Motor neuron (in vitro differentiated cells): ENCODE measurements around the gene FRYL. TPM values are rescaled to one million over a fixed set of nuclear protein-coding genes. Genes with fewer than 3 reads are reported as not detected.
A peak's percentile ranks its signal among the peaks of the same experiment; 100 is the strongest.

Experiments
- ATAC-seq, 8 experiments: fragments of 200-7000 bp; cut with Tn5 transposase; replicated peaks in 6 of 8; 2 replicates each; pipeline ENCODE4 v1.8.0; 2021; ENCODE audit warnings: mild to moderate bottlenecking in 8 of 8, moderate library complexity in 8 of 8
- H3K27ac ChIP-seq, 2 donors: fragments of 250-450 bp; sonication (Bioruptor Pico); 2 replicates each; pipeline ENCODE4 v1.9.0; 2021; ENCODE audit warnings: antibody characterized with exemption in 2 of 2, mild to moderate bottlenecking in 2 of 2, moderate library complexity in 1 of 2
- H3K4me1 ChIP-seq, 2 donors: fragments of 250-450 bp; sonication (Bioruptor Pico); replicated peaks in 1 of 2; 2 replicates each; pipeline ENCODE4 v1.6.1; 2021; ENCODE audit warnings: antibody characterized with exemption in 2 of 2, mild to moderate bottlenecking in 2 of 2, moderate library complexity in 1 of 2
- H3K4me3 ChIP-seq, 5 donors: fragments of 250-450 bp; sonication (Bioruptor Pico); 2 replicates each; pipeline ENCODE4 v1.9.0; 2021; ENCODE audit warnings: antibody characterized with exemption in 5 of 5, mild to moderate bottlenecking in 5 of 5, moderate library complexity in 4 of 5
- WGBS, 10 experiments: fragments of 450-650 bp; shearing (Covaris generic); methylation state at CpG; one replicate each; pipeline ENCODE4 v1.0.0; 2022; 5-methylcytosine and 5-hydroxymethylcytosine counted together
- in situ Hi-C, 9 experiments: fragments of 400-800 bp; cut with MboI; loops; one replicate each; pipeline ENCODE4 v1.15.0; 2021; ENCODE audit warnings: low sequenced_read_pairs in 9 of 9, low pct_unique_long_range_greater_than_20kb in 2 of 9; ENCODE audit not compliant: unreplicated experiment in 9 of 9
- total RNA-seq, 8 experiments: library from RNA; unstranded; fragments of 300-600 nt; gene quantifications; 2 replicates each; pipeline versions ENCODE4 v1.2.3 to v1.2.4, GENCODE V29; 2022

Gene FRYL
- total RNA-seq, 8 experiments from 2014 or later = 26.0 to 91.8 (median 37.9) TPM

GRCh38 chr4:48594180-48594579 is 185.9 kb downstream of the FRYL start:
- in situ Hi-C loops = loop anchor here in 3 of 9 experiments (25.0 kb wide), 2 partner anchors 193 to 368 kb away; partner anchors contain the start of gene FRYL (in 1 of the 3)
- no peak for ATAC-seq

GRCh38 chr4:48591372-48591771 is 188.7 kb downstream of the FRYL start:
- Histone ChIP-seq H3K4me1 (no peaks in the 10 kb centered on the region), H3K4me3 (no peak overlapping the region), H3K27ac (no peak overlapping the region)
- WGBS, 10 experiments = 83 to 100% (median 100%) methylated on average over 1 of the region's 1 CpG; no CpG with 5 or more reads in 5 of the 10 experiments
- in situ Hi-C loops = loop anchor here in 3 of 9 experiments (25.0 kb wide), 2 partner anchors 196 to 371 kb away; partner anchors contain the start of gene FRYL (in 1 of the 3)
- ATAC-seq = no peak

More at GRCh38 chr4:48594180-48594579, 185.9 kb downstream of the FRYL start:
- 0 to 30% (median 15%) methylated on average over 1 of the region's 1 CpG; no CpG with 5 or more reads in 4 of the 10 experiments for WGBS, 10 experiments
- Histone ChIP-seq H3K27ac (no peak overlapping the region), H3K4me3 (no peak overlapping the region), H3K4me1 (no peaks in the 10 kb centered on the region)

GRCh38 chr4:48590884-48591283 is 189.2 kb downstream of the FRYL start:
- H3K4me3 ChIP-seq = no peak overlapping the region
- WGBS, 10 experiments = 86 to 100% (median 94%) methylated on average over 1 to 2 of the region's 2 CpGs; no CpG with 5 or more reads in 3 of the 10 experiments
- no peak for ATAC-seq
- in situ Hi-C loops = loop anchor here in 3 of 9 experiments (25.0 kb wide), 2 partner anchors 196 to 371 kb away; partner anchors contain the start of gene FRYL (in 1 of the 3)
- no peaks in the 10 kb centered on the region for H3K4me1 ChIP-seq
- H3K27ac ChIP-seq = no peak overlapping the region

- Histone ChIP-seq H3K27ac (no peak overlapping the region), H3K4me1 (no peaks in the 10 kb centered on the region), H3K4me3 (no peak overlapping the region)
- in situ Hi-C loops = loop anchor here in 4 of 9 experiments (10.0 to 25.0 kb wide), 3 partner anchors 96 to 373 kb away; partner anchors contain the start of gene FRYL (in 1 of the 4)
- peak in 1 of 8 experiments; percentile 45 for ATAC-seq
- WGBS, 10 experiments = 0 to 100% (median 100%) methylated on average over 1 of the region's 1 CpG; no CpG with 5 or more reads in 2 of the 10 experiments
Observed at GRCh38 chr4:48589098-48589445, 191.0 kb downstream of the FRYL start.

GRCh38 chr4:48588230-48589097 is 191.6 kb downstream of the FRYL start:
- no peak overlapping the region for H3K4me3 ChIP-seq
- no peak overlapping the region for H3K27ac ChIP-seq
- peak in 3 of 8 experiments; percentile 44 to 50 (median 48) for ATAC-seq
- 8 to 86% (median 70%) methylated on average over 1 to 3 of the region's 3 CpGs; no CpG with 5 or more reads in 4 of the 10 experiments for WGBS, 10 experiments
- in situ Hi-C loops = loop anchor here in 4 of 9 experiments (10.0 to 25.0 kb wide), 3 partner anchors 96 to 374 kb away; partner anchors contain the start of gene FRYL (in 1 of the 4)
- no peaks in the 10 kb centered on the region for H3K4me1 ChIP-seq

- no peak overlapping the region for H3K4me3 ChIP-seq
- 100% methylated on average over 2 of the region's 2 CpGs; no CpG with 5 or more reads in 4 of the 10 experiments for WGBS, 10 experiments
- in situ Hi-C loops = loop anchor here in 4 of 9 experiments (10.0 to 25.0 kb wide), 3 partner anchors 99 to 377 kb away; partner anchors contain the start of gene FRYL (in 1 of the 4)
Observed at GRCh38 chr4:48585401-48585800, 194.7 kb downstream of the FRYL start.

GRCh38 chr4:48578132-48578968 is 201.7 kb downstream of the FRYL start:
- Histone ChIP-seq H3K27ac (no peak overlapping the region), H3K4me1 (no peaks in the 10 kb centered on the region), H3K4me3 (no peak overlapping the region)
- in situ Hi-C loops = loop anchor here in 5 of 9 experiments (10.0 to 25.0 kb wide), 4 partner anchors 209 to 386 kb away; partner anchors contain the start of gene FRYL (in 1 of the 5)
- WGBS, 10 experiments = 0 to 22% (median 14%) methylated on average over 1 to 3 of the region's 3 CpGs; no CpG with 5 or more reads in 1 of the 10 experiments
- peak; percentile 41 to 94 (median 74) for ATAC-seq

More at GRCh38 chr4:48585401-48585800, 194.7 kb downstream of the FRYL start:
- H3K27ac ChIP-seq = no peak overlapping the region
- H3K4me1 ChIP-seq = no peaks in the 10 kb centered on the region
- no peak for ATAC-seq

- H3K27ac ChIP-seq = no peak overlapping the region
- H3K4me1 ChIP-seq = no peaks in the 10 kb centered on the region
- in situ Hi-C loops = loop anchor here in 5 of 9 experiments (10.0 to 25.0 kb wide), 4 partner anchors 211 to 389 kb away; partner anchors contain the start of gene FRYL (in 1 of the 5)
- 83 to 100% (median 100%) methylated on average over 1 to 6 of the region's 6 CpGs; no CpG with 5 or more reads in 4 of the 10 experiments for WGBS, 10 experiments
- no peak for ATAC-seq
- no peak overlapping the region for H3K4me3 ChIP-seq
Observed at GRCh38 chr4:48575964-48576363, 204.1 kb downstream of the FRYL start.

- in situ Hi-C loops = loop anchor here in 6 of 9 experiments (10.0 to 25.0 kb wide), 3 partner anchors 383 to 393 kb away; no protein-coding TSS in a partner anchor
- no peaks in the 10 kb centered on the region for H3K4me1 ChIP-seq
- WGBS, 10 experiments = 0 to 100% (median 82%) methylated on average over 1 of the region's 1 CpG; no CpG with 5 or more reads in 2 of the 10 experiments
- no peak overlapping the region for H3K4me3 ChIP-seq
- H3K27ac ChIP-seq = no peak overlapping the region
- ATAC-seq = no peak
Observed at GRCh38 chr4:48571471-48571870, 208.6 kb downstream of the FRYL start.

GRCh38 chr4:48570646-48571220 is 209.3 kb downstream of the FRYL start:
- WGBS, 10 experiments = 79 to 100% (median 96%) methylated on average over 2 to 9 of the region's 9 CpGs
- ATAC-seq = peak in 3 of 8 experiments; percentile 44 to 59 (median 55)
- H3K27ac ChIP-seq = no peak overlapping the region
- H3K4me1 ChIP-seq = no peaks in the 10 kb centered on the region
- in situ Hi-C loops = loop anchor here in 6 of 9 experiments (10.0 to 25.0 kb wide), 3 partner anchors 384 to 394 kb away; no protein-coding TSS in a partner anchor
- no peak overlapping the region for H3K4me3 ChIP-seq

- no peaks in the 10 kb centered on the region for H3K4me1 ChIP-seq
- WGBS, 10 experiments = 0 to 100% (median 67%) methylated on average over 1 to 3 of the region's 3 CpGs; no CpG with 5 or more reads in 1 of the 10 experiments
- ATAC-seq = no peak
- no peak overlapping the region for H3K27ac ChIP-seq
- H3K4me3 ChIP-seq = no peak overlapping the region
- in situ Hi-C loops = loop anchor here in 4 of 9 experiments (25.0 kb wide), 1 partner anchor 396 kb away; no protein-coding TSS in a partner anchor
Observed at GRCh38 chr4:48566034-48566384, 214.1 kb downstream of the FRYL start.
